Stimulated activated CD8-positive, alpha-beta memory T cell treated with anti-CD3 and anti-CD28 coated beads, Interleukin-15, amount 100 ng/mL, for 4 hours (primary cell): ENCODE measurements around the gene SLC25A30.
"Not testable (repeated sequence)": the region's sequence is repeated elsewhere in the genome, so short reads cannot be mapped to it uniquely, and the experiment has no call there.

Experiments used
- DNase-seq, 2 donors: peaks; one replicate each; pipeline ENCODE4 v3.0.0-alpha.2; 2020; ENCODE audit warnings: low read depth in 2 of 2

The SLC25A30 gene

GRCh38 chr13:45391926-45392325 is 26.2 kb downstream of the SLC25A30 start:
- DNase-seq: no peak

GRCh38 chr13:45391128-45391527 is 27.0 kb downstream of the SLC25A30 start:
- not testable (repeated sequence) for DNase-seq

- DNase-seq: not testable (repeated sequence)
These were observed 27.8 kb downstream of the SLC25A30 start for GRCh38 chr13:45390348-45390747.

GRCh38 chr13:45388664-45389063 is 29.5 kb downstream of the SLC25A30 start:
- DNase-seq: no peak

- not testable (repeated sequence) for DNase-seq
These were observed 31.1 kb downstream of the SLC25A30 start for GRCh38 chr13:45386892-45387575.

- DNase-seq: no peak
These were observed 32.1 kb downstream of the SLC25A30 start for GRCh38 chr13:45385907-45386553.

- DNase-seq: no peak
These were observed 32.9 kb downstream of the SLC25A30 start for GRCh38 chr13:45385320-45385719.

GRCh38 chr13:45384474-45385174 is 33.5 kb downstream of the SLC25A30 start:
- no peak for DNase-seq

GRCh38 chr13:45382739-45383138 is 35.4 kb downstream of the SLC25A30 start:
- DNase-seq: not testable (repeated sequence)

GRCh38 chr13:45381196-45381595 is 37.0 kb downstream of the SLC25A30 start:
- no peak for DNase-seq

- DNase-seq: not testable (repeated sequence)
These were observed 37.5 kb downstream of the SLC25A30 start for GRCh38 chr13:45380708-45381107.

GRCh38 chr13:45379516-45379915 is 38.7 kb downstream of the SLC25A30 start:
- DNase-seq: not testable (repeated sequence)

GRCh38 chr13:45378786-45379185 is 39.4 kb downstream of the SLC25A30 start:
- not testable (repeated sequence) for DNase-seq

GRCh38 chr13:45377314-45377713 is 40.9 kb downstream of the SLC25A30 start:
- DNase-seq: not testable (repeated sequence)

GRCh38 chr13:45376651-45377050 is 41.5 kb downstream of the SLC25A30 start:
- not testable (repeated sequence) for DNase-seq

- no peak for DNase-seq
These were observed 43.3 kb downstream of the SLC25A30 start for GRCh38 chr13:45374917-45375316.

- no peak for DNase-seq
These were observed 45.0 kb downstream of the SLC25A30 start for GRCh38 chr13:45373162-45373547.

- DNase-seq: no peak
These were observed 45.7 kb downstream of the SLC25A30 start for GRCh38 chr13:45372189-45373161.

GRCh38 chr13:45370922-45371406 is 47.2 kb downstream of the SLC25A30 start:
- peak in 1 of 2 donors; percentile 13 for DNase-seq

GRCh38 chr13:45369116-45369515 is 49.1 kb downstream of the SLC25A30 start:
- DNase-seq: no peak

- DNase-seq: no peak
These were observed 49.6 kb downstream of the SLC25A30 start for GRCh38 chr13:45368571-45368970.
